IPS-11a (cell line): Measurements from ENCODE around the gene SLC16A10.
"Not testable (repeated sequence)": the region's sequence is repeated elsewhere in the genome, so short reads cannot be mapped to it uniquely, and the experiment has no call there.

Experiments used
- H3K4me3 ChIP-seq: one replicate; pipeline ENCODE4 v1.5.1; 2013; ENCODE audit warnings: low read depth, low read length, control low read depth

The SLC16A10 gene

GRCh38 chr6:111184827-111185532 is 97.7 kb downstream of the SLC16A10 start:
- no peak overlapping the region for H3K4me3 ChIP-seq

- H3K4me3 ChIP-seq: no peak overlapping the region
Observed at GRCh38 chr6:111185954-111186353, 98.7 kb downstream of the SLC16A10 start.

- no peak overlapping the region for H3K4me3 ChIP-seq
Observed at GRCh38 chr6:111187874-111188273, 100.6 kb downstream of the SLC16A10 start.

GRCh38 chr6:111189666-111190210 is 102.4 kb downstream of the SLC16A10 start:
- H3K4me3 ChIP-seq: not testable (repeated sequence)

GRCh38 chr6:111190637-111191036 is 103.3 kb downstream of the SLC16A10 start:
- H3K4me3 ChIP-seq: no peak overlapping the region

- H3K4me3 ChIP-seq: not testable (repeated sequence)
Observed at GRCh38 chr6:111191136-111191535, 103.8 kb downstream of the SLC16A10 start.

- H3K4me3 ChIP-seq: no peak overlapping the region
Observed at GRCh38 chr6:111192911-111193555, 105.7 kb downstream of the SLC16A10 start.

GRCh38 chr6:111195656-111196055 is 108.4 kb downstream of the SLC16A10 start:
- no peak overlapping the region for H3K4me3 ChIP-seq

GRCh38 chr6:111198841-111199240 is 111.5 kb downstream of the SLC16A10 start:
- H3K4me3 ChIP-seq: no peak overlapping the region

GRCh38 chr6:111199935-111200334 is 112.6 kb downstream of the SLC16A10 start:
- H3K4me3 ChIP-seq: no peak overlapping the region

- no peak overlapping the region for H3K4me3 ChIP-seq
Observed at GRCh38 chr6:111200350-111201243, 113.3 kb downstream of the SLC16A10 start.

- no peak overlapping the region for H3K4me3 ChIP-seq
Observed at GRCh38 chr6:111201244-111201554, 113.9 kb downstream of the SLC16A10 start.

GRCh38 chr6:111201764-111202163 is 114.5 kb downstream of the SLC16A10 start:
- no peak overlapping the region for H3K4me3 ChIP-seq

GRCh38 chr6:111203539-111203938 is 116.2 kb downstream of the SLC16A10 start:
- not testable (repeated sequence) for H3K4me3 ChIP-seq

GRCh38 chr6:111204305-111204704 is 117.0 kb downstream of the SLC16A10 start:
- no peak overlapping the region for H3K4me3 ChIP-seq

- H3K4me3 ChIP-seq: no peak overlapping the region
Observed at GRCh38 chr6:111204881-111205280, 117.6 kb downstream of the SLC16A10 start.

- no peak overlapping the region for H3K4me3 ChIP-seq
Observed at GRCh38 chr6:111205502-111205901, 118.2 kb downstream of the SLC16A10 start.

- no peak overlapping the region for H3K4me3 ChIP-seq
Observed at GRCh38 chr6:111207141-111207858, 120.0 kb downstream of the SLC16A10 start.

GRCh38 chr6:111208933-111209332 is 121.6 kb downstream of the SLC16A10 start:
- H3K4me3 ChIP-seq: no peak overlapping the region

- no peak overlapping the region for H3K4me3 ChIP-seq
Observed at GRCh38 chr6:111210194-111210728, 123.0 kb downstream of the SLC16A10 start.
